GM19397 (cell line): ENCODE results near the gene SLC9A2.

Source experiments
- ATAC-seq: cut with Tn5 transposase; IDR thresholded peaks from one replicate; pipeline ENCODE4 v1.9.1; 2021; ENCODE audit warnings: mild to moderate bottlenecking, moderate library complexity; ENCODE audit not compliant: unreplicated experiment

SLC9A2 gene

DNA sequence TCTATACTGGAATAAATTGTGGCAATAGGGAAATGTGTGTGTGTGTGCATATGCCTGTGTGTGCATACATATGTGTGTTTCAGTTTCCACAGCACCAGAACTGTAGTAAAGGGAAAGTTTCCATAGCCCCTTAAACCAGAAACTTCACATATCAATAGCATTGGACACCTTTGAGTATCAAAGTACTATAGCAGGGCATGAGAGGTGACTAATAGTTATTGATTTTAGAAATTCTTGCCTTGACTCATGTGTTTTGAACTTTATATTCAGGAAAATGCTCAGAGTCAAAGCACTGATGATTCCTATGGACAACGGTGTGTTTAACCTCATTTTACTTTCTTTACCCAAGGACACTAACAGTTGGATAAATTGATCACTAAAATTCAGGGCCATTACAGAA lies 50.0 kb downstream of the SLC9A2 start:
- ATAC-seq = no peak

DNA sequence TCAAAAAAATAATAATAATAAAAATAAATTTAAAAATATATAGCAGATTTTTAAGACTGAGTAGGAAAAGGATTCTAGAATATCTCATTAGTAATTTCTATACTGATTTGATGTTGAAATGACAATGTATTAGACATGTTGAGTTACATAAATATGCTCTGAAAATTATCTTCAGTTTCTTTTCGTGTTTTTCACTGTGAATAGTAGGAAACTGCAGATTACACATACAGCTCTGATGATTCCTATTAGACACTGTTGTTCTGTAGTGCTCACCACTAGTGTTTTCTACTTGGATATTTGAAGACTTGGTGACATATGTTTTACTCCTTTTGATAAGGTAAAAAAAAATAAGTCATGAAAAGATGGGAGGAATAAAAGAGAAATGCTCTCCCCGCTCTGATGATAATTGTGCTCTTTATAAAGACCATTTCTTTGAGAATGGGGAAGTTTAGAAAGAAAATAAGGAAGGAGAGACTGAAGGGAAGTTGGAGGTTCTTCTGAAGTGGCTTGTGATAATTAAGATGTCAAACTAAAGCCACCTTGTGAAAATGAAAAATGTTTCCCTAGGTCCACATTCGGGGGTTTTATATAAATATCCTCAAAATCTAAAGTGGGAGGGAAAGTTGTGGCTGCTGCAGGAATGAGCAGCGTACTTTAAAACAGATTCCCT lies 52.9 kb downstream of the SLC9A2 start:
- ATAC-seq = no peak

DNA sequence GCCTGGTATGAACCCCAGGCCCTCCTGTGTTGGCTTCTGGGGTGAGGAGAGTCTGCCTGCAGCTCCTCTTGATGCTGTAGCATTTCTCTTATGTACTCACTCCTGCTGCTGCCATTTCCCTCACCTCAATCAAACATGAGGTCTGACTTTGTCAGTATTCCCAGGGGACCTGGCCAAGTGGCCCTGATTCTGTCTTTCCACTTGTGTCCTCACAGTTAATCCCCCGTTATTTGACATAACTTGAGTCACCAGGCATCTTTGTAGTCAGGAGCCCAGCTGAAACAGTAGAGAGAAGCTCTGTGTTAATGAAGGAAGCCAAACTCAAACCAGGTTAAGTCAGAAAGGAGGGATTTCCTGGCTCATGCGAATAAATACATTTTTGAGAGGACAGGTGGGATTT lies 55.0 kb downstream of the SLC9A2 start:
- no peak for ATAC-seq

DNA sequence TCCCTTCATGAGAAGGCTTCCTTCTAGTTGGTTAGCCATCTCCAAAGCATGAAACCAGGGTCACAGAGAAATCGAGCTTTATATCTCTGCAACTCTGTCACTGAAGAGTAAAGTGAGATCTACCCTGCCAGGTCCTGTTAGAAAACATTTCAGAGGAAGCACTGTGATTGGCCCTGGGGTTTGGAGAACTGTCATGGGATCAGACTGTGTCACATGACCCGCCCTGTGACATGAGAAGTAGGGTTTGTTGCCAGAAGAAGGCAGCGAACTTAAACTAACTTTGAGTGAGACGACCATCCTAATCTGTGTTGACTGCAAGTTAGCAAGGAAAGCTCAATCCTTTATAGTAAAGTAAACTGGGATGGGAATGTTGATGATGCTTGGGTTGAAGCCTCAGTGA lies 55.5 kb downstream of the SLC9A2 start:
- no peak for ATAC-seq

DNA sequence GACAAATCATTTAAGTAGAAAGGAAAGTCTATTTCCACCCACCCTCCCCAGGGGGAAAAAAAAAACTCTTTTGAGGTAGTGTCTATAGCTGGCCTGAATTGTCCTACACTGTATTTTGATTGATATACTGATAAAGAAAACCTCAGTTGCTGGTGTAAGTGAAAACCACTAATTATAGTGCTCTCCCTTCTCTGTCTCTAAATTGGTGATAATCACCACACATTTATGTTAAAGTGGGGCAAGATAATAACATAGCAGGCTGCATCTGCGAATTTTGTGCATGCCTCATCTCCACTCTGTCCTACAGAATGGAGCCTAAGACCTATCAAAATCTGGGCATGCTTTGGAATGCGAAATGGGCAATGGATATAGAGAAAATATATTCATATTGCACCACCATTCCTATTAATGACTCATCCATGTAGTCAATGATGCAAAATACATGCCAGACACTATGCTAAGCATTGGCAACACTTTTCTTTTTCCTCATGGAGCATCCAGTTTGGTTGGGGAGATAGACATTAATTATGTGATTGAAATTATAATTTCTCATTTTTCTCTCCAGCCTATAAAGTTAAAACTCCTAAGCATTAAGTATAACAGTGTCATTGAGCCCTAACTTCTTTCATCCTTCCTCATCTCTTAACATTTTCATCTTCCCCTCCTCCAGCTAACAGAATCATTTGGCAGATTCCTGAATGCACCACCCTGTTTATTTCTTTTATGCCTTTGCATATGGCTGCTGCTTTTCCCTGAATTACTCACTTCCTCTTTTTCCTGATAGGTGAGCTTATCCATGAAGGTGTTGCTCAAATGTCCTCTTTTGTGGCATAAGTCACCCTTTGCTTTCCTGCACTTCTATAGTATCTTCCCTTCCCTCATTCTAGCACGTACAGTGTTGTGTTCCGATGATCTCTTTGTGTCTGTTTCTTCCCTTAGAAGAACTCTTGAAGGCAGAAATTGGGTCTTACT lies 58.2 kb downstream of the SLC9A2 start:
- no peak for ATAC-seq

DNA sequence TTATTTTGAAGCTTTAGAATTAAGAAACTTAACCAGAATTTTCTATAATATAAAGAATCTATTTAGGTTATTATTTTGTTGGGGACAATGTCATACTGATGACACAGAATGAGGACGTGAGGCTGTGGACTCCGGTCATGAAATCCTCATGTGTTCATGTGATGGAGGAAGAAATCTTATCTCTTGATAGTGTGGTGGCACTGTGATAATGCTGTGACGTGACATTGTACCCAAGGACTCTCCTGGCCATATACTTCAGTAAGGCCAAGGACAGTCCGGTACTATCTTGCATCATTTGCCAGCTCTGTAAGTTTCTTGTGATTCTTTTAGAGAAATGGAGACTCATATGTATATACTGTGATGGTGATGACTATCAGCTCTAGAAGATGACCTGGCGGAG lies 59.1 kb downstream of the SLC9A2 start:
- ATAC-seq = no peak

DNA sequence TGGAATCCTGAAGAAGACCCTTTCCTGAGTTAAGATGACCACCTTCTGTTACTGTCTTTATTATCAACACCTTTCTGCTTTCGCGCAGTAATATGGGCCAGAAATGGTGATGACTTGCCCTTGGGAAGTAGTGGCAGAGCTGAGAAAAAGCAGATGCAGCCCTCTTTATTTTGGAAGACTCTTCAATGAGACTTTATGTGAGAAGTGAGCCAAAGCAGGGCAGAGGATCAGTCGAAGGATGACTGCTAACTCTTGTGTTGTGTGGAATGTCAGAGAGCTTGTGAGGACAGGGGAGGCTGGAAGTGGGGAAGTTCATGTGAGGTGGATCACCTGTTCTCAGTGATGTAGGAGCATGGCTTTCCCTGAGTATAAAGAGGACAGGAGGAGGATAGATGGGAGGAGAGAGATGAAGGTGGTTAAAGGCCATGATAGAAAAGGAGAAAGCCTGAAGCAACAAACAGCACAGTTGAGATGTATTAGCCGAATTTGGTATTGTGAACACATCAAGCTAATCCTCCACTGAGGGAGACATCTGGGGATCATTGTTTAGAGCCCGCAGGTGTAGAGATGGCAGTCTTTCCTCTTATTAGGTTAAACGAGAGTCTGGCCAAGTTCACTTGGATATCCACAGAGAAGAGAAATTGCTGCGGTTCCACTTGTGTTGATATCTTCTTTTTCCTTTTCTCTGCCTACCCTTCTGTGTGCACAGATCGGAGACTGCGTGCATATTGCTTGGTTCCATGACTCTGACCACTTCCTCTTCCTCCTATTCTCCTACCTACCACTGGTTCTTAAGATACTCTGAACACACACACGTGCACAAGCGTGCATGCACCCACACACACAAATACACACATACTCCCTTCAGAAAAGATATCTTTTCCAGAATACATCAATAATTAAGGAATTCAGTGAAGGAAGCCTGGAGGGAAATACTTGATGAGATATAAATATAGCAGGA lies 67.4 kb downstream of the SLC9A2 start:
- ATAC-seq = no peak

DNA sequence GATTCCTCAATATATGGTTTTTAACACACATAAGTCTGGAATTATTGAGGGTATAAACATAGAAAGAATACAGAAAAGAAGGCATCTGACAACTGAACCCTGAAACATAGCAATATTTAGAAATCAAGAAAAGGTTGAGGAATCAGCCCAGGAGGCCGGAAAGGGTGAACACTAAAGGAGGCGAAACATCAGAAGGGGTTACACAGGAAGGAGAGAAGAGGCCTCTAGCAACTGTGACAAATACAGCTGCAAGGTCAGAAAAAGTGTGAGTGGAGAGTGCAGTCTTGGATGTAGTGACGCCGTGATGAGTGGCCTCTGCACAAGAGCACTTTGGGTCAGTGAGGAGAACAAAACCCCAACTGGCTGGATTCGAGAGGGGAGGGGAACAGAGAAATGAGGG lies 70.7 kb downstream of the SLC9A2 start:
- ATAC-seq = no peak

DNA sequence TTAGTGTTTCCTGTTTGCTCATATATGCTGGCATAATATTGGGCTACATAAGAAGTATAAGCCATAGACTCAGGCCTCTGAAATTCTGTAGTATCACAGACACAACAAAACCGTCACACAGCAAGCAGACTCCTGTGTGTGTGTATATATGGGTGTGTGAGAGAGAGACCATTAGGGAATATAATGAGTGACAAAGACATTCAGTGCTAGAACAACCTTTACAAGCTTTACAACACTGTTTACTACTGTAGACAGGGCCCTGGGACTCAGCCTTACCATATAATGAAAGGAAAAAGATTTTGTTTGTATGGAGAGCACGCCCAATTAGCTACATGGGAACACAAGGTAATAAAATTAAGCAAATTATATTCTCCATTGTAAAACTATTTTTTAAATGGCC lies 77.1 kb downstream of the SLC9A2 start:
- no peak for ATAC-seq

DNA sequence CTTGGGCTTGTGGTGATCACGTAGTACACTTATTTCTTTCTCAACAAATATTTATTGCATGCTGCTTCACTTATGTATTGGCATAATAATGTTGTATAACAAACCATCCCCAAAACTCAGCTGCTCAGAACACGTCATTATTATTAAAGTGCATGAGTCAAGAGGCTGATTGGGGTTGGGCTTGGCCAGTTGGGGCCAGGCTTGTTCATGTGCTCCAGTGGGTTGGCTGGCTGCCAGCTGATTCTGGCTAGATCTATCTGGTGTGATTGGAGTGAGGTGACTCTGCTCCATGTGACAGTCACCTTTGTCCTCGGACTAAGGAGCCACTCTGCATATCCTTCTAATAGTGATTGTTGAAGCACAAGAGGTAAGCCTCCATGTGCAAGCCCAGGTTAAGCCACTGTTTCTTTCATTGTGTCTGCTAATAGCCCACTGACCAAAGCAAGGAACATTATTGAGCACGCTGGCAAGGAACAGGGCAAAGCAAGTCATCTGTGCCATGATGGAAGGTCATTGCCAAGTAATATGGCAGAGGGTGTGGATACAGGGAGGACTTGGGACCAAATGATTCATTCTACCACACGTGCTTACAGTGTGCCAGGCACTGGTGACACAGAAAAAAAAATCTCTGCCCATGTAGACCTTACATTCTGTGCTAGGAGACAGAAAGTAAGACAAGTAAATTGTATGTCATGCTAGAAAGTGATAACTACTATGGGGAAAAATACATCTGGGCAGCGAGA lies 79.2 kb downstream of the SLC9A2 start:
- ATAC-seq = no peak

DNA sequence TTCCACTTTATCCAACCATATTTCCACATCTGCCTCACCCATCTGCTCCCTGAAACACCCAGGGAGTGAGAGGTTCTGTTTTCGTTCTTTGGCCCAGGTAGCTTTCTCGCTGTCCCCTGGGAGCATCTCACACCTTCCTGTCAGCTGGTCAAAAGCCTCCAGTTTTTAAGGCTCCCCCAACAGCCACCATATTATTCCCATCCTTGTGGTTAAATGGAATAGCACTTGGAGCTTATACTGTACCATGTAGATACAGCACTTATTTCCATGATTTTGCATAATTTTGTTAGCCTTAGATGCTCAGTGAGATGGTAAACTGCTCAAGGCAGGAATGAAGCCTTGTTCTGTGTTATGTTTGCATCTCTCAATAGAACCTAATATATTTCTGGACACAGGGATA lies 84.0 kb downstream of the SLC9A2 start:
- no peak for ATAC-seq

DNA sequence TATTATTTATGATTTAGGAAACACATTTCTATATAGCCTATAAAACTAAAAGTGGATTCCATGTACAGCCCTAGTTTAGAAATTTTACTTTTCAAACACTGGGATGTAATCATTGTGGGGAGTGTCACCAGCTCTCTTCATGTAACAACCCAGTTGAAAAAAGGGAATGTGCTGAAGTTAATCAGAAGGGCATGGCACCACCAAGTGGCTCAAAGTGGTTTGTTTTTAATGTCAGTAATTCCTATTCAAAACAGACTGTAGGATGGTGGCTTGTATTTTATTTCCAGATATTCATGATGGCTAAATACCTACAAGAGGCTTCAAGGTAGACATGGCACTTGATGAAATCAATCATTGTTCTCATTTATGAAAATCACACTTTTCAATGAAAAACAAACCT lies 84.4 kb downstream of the SLC9A2 start:
- no peak for ATAC-seq

DNA sequence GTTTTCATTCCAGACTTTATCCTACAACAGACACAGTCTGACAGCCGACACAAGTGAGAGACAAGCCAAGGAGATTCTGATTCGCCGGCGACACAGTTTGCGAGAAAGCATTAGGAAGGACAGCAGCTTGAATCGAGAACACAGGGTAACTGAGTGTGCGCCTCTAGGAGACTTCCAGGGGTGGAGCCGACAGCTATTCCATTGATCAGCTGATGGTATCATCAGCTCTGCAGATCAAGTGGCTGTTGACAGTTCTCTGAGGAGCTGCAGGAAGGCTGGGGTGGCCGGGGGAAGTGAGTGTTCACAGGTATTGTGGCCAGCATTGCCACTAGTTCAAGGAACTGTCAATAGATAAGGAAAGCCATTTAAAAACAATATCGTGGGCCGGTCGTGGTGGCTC lies 85.2 kb downstream of the SLC9A2 start:
- no peak for ATAC-seq

DNA sequence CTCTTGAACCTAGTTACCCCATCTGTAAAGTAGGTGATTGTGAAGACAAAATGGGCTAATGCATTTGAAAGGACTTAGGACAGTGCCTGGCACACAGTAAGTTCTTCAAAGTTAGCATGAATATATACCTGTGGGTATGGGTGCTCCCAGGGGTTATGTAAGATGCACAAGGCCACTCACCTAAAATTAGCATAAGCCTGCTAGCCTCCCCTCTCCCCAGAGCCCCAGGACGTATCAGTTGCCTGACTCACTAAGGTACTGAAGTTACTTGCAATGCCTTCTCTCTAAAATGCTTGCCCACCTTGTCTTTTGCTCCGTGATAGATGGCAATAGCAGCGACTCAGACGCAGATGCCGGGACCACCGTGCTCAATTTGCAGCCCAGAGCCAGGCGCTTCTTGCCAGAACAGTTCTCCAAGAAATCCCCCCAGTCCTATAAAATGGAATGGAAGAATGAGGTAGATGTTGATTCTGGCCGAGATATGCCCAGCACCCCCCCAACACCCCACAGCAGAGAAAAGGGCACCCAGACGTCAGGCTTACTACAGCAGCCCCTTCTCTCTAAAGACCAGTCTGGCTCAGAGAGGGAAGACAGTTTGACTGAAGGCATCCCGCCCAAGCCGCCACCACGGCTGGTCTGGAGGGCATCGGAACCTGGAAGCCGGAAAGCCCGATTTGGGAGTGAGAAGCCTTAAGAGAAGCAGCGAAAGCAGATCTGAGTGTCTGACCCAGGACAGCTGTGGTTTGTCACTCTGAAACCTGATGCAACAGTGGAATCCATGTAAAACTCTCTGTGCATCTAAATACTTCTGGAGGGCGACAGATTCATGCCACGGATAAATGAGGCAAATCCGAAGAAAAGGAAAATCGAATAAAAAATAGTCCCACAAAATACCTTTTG lies 88.7 kb downstream of the SLC9A2 start:
- no peak for ATAC-seq

DNA sequence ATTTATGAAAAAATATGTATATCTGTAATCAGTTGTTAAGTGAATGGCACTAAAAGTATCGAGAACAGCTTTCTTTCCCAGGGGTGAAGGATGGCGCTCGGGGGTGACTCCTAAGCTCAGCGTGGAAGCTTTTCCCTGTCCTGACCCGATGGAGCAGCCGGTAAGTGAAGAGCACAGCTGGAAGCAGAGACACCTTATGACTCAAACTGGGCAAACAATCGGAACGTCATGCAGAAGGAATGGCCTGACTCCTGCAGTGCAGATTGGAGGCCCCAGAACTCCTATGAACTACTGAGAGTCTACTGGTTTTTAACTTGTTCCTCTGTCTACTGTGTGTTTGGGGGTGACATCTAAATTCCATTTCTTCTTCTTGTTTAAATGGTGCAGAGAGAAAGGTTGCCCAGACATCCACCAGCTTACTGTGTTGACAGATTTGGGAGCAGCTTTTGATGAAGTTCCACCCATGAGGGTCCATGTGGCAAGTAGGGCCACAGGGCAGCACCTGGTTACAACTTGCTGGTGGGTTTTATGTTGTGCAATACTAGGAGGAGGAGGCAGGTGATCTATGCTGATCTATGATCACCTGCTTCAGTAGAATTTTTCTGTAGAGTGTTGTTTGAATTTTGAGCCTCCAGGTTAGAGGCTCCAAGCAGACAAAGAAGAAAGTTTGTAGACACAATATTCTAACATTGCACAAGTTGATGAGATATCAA lies 89.7 kb downstream of the SLC9A2 start:
- no peak for ATAC-seq

DNA sequence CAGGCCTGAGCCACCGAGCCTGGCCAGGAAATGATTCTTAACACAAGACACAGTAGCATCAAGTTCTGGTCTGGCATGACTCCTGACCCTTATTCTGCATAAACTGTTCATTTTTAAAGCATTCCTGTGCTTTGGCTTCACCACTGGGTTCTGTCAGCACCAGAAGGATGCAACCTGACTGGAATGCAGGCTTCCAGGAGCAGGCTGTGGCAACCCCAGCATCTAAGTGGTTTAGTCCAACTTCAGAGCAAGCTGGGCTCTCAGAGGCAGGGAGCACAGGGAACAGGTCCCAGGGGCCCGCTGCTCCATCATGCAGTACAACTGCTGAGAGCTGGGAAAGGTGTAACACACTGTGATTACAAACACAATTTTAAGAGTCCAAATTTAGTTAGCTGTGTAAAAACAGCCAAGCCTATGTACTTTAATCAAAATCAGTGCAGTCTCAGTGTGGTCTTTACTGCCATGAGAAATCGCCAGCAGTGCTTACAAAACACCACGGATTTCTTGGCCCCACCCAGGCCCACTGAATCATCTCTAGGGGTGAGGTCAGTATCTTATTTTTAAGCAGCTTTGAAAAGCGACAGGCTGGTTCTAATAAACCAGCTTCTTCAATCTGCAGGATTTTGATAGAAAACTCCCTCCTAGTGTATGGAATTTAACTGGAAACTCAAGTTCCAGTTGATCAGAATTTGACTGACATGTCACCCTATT lies 98.1 kb downstream of the SLC9A2 start:
- ATAC-seq = no peak

DNA sequence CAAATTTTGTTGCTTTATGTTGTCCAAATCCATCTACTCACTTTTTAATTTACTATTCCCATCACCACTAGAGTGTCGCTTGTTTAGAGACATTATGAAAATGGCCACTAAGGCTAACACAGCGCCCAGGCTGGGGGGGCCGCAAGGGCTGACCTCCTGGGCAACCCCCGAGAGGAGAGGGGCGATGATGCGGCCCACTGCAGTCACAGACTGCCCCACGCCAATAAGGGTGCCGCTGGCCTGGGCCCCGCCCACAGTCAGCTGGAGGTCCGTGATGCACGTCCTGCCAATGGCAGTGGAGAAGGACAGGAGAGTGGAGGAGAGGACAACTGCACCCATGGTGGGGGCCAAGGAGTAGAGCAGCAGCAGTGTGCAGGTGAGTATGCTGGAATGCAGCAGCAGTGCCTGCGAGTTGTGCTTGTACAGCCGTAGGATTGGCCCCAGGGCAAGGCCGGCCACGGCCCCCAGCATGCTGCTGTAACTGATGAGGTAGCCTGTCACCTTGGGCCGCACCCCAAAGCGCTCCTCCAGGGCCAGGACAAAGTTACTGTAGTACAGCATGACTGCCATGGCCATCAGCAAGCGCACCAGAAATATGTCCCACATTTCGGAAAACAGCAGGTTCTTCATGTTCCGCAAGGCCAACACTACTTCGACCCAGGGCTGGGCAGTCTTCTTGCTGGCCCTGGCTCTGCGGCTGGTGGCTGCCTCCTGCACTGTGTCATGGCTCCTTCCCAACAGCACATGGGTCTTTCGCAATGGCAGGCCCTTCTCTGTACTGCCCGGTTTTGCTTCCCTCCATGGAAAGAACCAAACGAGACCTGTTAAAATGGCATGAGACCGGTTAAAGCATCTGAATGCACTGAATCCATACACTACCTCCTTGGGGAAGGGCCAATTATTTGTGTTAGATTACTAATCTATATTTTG lies 99.3 kb downstream of the SLC9A2 start:
- no peak for ATAC-seq
